ENCODE results near the gene CBFA2T3. TPM values are rescaled to one million over a fixed set of nuclear protein-coding genes. Genes with fewer than 3 reads are reported as not detected.
A peak's percentile ranks its signal among the peaks of the same experiment; 100 is the strongest.

The CBFA2T3 gene
- total RNA-seq, 4 donors from 2014 or later, result 0.95 to 7.3 (median 3.3) TPM

DNA sequence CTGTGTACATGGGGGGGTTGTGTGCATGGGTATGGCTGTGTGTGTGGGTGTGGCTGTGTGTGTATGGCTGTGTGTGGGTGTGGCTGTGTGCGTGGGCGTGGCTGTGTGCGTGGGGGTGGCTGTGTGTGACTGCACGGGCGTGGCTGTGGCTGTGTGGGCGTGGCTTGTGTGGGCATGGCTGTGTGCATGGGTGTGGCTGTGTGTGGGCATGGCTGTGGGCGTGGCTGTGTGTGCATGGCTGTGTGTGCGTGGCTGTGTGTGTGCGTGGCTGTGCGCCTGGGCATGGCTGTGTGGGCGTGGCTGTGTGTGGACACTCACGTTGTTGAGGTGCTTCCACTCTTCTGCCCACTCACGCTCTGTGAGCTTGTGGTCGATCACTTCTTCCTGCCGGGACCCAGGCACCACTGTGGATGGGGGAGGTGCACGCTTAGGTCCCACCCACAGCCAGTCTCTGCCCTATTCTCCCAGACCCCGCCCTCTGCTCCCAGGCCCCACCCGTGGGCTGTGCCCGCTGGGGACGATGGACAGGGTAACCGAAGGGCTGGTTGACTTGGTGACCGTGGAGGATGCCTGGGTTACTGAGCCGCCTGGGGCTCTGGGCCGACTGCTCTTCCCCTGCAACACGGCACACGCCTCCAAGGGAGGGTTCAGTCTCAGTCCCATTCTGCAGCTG lies 94.5 kb downstream of the CBFA2T3 start:
- H3K27ac ChIP-seq, result peak overlapping the region; percentile 81 to 97 (median 90)
- H3K36me3 ChIP-seq, result peaks cover 0 to 41% of the 10 kb centered on the region in 2 donors

DNA sequence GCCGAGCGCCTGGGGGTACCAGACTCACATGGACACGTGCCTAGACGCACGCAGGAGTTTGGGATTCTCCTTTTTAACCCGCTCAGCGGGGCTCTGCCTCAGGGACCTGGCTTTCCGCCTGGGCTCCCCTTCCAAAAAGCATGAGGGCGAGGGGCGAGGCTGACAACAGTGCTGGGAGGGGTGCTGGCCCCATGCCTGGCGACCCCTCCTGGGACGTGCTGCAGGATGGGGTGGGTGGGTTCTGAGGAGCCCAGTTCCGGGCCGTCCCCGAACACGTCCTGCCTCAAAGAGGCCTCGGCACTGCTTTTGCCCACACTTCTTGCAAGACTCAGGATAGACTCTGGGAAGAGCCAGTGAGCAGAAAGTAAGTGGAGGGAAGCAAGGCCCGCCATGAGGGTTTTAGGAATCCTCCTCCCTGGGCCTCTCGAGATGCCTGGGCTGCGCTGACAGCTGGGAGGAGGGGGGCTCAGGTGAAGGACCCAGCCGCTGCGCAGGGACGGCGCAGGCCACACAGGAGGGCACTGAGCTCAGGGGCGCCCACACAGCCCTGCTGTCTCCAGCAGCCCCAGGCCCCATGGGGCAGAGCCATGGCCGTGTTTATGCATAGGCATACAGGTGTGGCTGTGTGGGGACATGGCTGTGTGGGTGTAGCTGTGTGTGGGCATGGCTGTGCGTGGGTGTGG lies 95.2 kb downstream of the CBFA2T3 start:
- in situ Hi-C loops (cut with MboI; ENCODE audit: low sequenced_read_pairs in 4 of 4), result no loop called here
- intact Hi-C loops (cut with DNase I; ENCODE audit: low total_unique reads), result no loop called here
- Histone ChIP-seq H3K27me3 (no peaks in the 10 kb centered on the region), H3K36me3 (peaks cover 0 to 41% of the 10 kb centered on the region in 2 donors), H3K4me3 (no peak overlapping the region), H3K27ac (peak overlapping the region in 1 of 4 donors; percentile 97), H3K4me1 (peaks cover 41 to 47% of the 10 kb centered on the region in 2 donors), H3K9me3 (no peaks in the 10 kb centered on the region)
- DNase-seq (no peak), ATAC-seq (no peak)
- TF ChIP-seq, protein P1, sequence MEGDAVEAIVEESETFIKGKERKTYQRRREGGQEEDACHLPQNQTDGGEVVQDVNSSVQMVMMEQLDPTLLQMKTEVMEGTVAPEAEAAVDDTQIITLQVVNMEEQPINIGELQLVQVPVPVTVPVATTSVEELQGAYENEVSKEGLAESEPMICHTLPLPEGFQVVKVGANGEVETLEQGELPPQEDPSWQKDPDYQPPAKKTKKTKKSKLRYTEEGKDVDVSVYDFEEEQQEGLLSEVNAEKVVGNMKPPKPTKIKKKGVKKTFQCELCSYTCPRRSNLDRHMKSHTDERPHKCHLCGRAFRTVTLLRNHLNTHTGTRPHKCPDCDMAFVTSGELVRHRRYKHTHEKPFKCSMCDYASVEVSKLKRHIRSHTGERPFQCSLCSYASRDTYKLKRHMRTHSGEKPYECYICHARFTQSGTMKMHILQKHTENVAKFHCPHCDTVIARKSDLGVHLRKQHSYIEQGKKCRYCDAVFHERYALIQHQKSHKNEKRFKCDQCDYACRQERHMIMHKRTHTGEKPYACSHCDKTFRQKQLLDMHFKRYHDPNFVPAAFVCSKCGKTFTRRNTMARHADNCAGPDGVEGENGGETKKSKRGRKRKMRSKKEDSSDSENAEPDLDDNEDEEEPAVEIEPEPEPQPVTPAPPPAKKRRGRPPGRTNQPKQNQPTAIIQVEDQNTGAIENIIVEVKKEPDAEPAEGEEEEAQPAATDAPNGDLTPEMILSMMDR (IDR thresholded peaks at IDR 0.05 in 4 of 5, conservative IDR thresholded peaks at IDR 0.05 in 1 of 5), result no peak
- TF ChIP-seq POLR2A (IDR thresholded peaks at IDR 0.05), result no peak

More for the DNA sequence above, 94.5 kb downstream of the CBFA2T3 start:
- H3K27me3 ChIP-seq, result no peaks in the 10 kb centered on the region
- peaks cover 48 to 54% of the 10 kb centered on the region in 2 donors for H3K4me1 ChIP-seq
- in situ Hi-C loops (cut with MboI; ENCODE audit: low sequenced_read_pairs in 4 of 4) (no loop called here), intact Hi-C loops (cut with DNase I; ENCODE audit: low total_unique reads) (no loop called here)
- H3K9me3 ChIP-seq, result no peaks in the 10 kb centered on the region
- no peak for ATAC-seq
- H3K4me3 ChIP-seq, result no peak overlapping the region
- TF ChIP-seq, protein P1 (IDR thresholded peaks at IDR 0.05 in 4 of 5, conservative IDR thresholded peaks at IDR 0.05 in 1 of 5), result no peak
- no peak for TF ChIP-seq POLR2A (IDR thresholded peaks at IDR 0.05)
- DNase-seq, result no peak

DNA sequence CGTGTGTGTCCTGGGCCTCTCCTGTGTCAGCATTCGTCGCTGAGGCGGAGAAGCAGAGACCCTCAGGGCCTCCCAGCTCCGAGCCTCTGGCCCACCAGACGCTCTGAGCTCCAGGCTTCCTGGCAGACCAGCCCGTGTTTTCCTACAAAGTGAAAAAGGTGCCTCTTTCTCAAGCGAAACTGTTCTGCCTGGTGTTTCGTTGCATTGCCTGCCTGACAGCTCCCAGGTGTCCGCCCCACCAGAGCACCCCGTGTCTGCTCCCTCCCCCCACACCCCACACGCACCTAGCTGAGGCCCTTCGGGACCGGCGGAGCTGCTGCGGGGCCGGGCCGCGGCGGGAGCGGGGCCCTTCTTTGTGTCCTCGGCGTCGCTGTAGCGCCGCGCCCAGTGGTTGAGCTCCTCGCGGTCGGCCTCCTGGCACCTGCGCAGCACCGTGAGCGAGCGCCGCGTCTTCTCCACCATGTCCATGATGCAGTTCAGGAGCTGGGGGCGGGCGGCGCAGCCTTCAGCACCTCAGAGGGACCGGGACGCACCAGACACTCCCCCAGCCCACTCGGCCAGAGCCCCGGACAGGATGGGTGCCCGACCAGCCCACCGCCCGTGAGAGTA lies 95.9 kb downstream of the CBFA2T3 start:
- Histone ChIP-seq H3K36me3 (peaks cover 0 to 46% of the 10 kb centered on the region in 2 donors), H3K27ac (no peak overlapping the region), H3K4me1 (peaks cover 34 to 40% of the 10 kb centered on the region in 2 donors), H3K9me3 (no peaks in the 10 kb centered on the region), H3K4me3 (no peak overlapping the region), H3K27me3 (no peaks in the 10 kb centered on the region)
- ATAC-seq (no peak), DNase-seq (no peak)
- TF ChIP-seq, protein P1 (IDR thresholded peaks at IDR 0.05 in 4 of 5, conservative IDR thresholded peaks at IDR 0.05 in 1 of 5), result no peak
- TF ChIP-seq POLR2A (IDR thresholded peaks at IDR 0.05), result no peak
- in situ Hi-C loops (cut with MboI; ENCODE audit: low sequenced_read_pairs in 4 of 4) (no loop called here), intact Hi-C loops (cut with DNase I; ENCODE audit: low total_unique reads) (no loop called here)

DNA sequence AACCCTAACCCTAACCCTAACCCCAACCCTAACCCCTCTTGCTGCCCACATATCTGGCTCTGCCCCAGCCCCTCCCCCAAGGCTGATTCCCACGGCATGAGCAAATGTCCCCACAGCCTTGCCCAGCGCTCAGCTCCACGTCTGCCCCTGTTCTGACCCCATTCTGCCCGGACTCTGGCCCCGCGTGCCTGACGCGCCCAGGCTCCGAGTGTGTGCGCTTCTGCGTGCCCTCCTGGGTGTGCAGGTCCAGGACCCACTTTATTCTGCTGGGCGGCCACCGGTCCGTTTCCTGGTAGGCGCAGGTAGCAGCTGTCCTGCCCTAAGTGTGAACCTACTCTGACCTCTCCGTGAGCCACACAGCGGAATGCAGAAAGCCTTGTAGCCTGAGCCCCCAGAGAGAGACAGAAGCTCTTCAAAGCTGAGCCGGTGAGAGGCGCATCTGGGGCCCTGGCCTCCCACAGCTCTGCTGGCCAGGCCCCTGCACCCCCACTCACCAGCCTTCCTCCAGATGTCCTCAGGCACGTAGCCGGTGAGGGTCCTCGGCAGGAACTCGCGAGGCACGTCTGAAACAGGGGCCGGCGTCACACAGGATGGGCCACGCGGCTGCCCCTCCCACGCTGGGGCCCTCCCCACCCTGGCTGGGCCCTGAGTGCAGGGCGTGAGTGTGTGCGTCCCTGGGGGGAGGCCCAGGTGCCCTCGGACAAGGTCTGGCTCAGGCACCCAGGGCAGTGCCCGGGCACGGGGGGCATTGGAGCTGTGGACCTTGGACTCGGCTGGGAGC lies 96.6 kb downstream of the CBFA2T3 start:
- ATAC-seq (no peak), DNase-seq (no peak)
- TF ChIP-seq, protein P1 (IDR thresholded peaks at IDR 0.05 in 4 of 5, conservative IDR thresholded peaks at IDR 0.05 in 1 of 5), result no peak
- no peak for TF ChIP-seq POLR2A (IDR thresholded peaks at IDR 0.05)
- Histone ChIP-seq H3K36me3 (peaks cover 0 to 46% of the 10 kb centered on the region in 2 donors), H3K9me3 (no peaks in the 10 kb centered on the region), H3K27ac (no peak overlapping the region), H3K4me3 (no peak overlapping the region), H3K27me3 (no peaks in the 10 kb centered on the region), H3K4me1 (peaks cover 27 to 33% of the 10 kb centered on the region in 2 donors)
- intact Hi-C loops (cut with DNase I; ENCODE audit: low total_unique reads) (no loop called here), in situ Hi-C loops (cut with MboI; ENCODE audit: low sequenced_read_pairs in 4 of 4) (no loop called here)
